Endodermal cell (in vitro differentiated cells): Measurements from ENCODE around the gene CLIP1. TPM values are rescaled to one million over a fixed set of nuclear protein-coding genes. Genes with fewer than 3 reads are reported as not detected.
"Not testable (repeated sequence)": the region's sequence is repeated elsewhere in the genome, so short reads cannot be mapped to it uniquely, and the experiment has no call there.

Experiments used
- DNase-seq: peaks from one replicate; pipeline ENCODE4 v3.0.0-alpha.2; 2017
- H3K27ac ChIP-seq: 2 replicates; pipeline ENCODE4 v1.5.1; 2013; ENCODE audit warnings: mild to moderate bottlenecking, low read depth, low read length, moderate library complexity
- H3K27me3 ChIP-seq: 2 replicates; pipeline ENCODE4 v1.6.1; 2013; ENCODE audit warnings: mild to moderate bottlenecking, low read length, moderate library complexity; ENCODE audit not compliant: insufficient read depth, control insufficient read depth, poor library complexity, severe bottlenecking
- H3K36me3 ChIP-seq: 2 replicates; pipeline ENCODE4 v1.7.0; 2013; ENCODE audit warnings: mild to moderate bottlenecking, low read length, moderate library complexity; ENCODE audit not compliant: control insufficient read depth, insufficient read depth
- H3K4me1 ChIP-seq: one replicate; pipeline ENCODE4 v1.7.0; 2013; ENCODE audit warnings: low read length; ENCODE audit not compliant: control insufficient read depth, insufficient read depth
- H3K4me3 ChIP-seq: 2 replicates; pipeline ENCODE4 v1.5.1; 2013; ENCODE audit warnings: mild to moderate bottlenecking, low read length, moderate library complexity
- H3K9ac ChIP-seq: 2 replicates; pipeline ENCODE4 v1.6.1; 2013; ENCODE audit warnings: mild to moderate bottlenecking, low read length, moderate library complexity; ENCODE audit not compliant: poor library complexity, severe bottlenecking; ENCODE audit errors: extremely low read depth
- H3K9me3 ChIP-seq: 2 replicates; pipeline ENCODE4 v1.6.1; 2013; ENCODE audit warnings: mild to moderate bottlenecking, low read length, moderate library complexity; ENCODE audit not compliant: control insufficient read depth
- H3K27ac Mint-ChIP-seq: 2 replicates; pipeline ENCODE4 v1.8.0; 2020; ENCODE audit warnings: mixed read lengths
- H3K27me3 Mint-ChIP-seq: 2 replicates; pipeline ENCODE4 v1.8.0; 2021; ENCODE audit warnings: mild to moderate bottlenecking, mixed read lengths; ENCODE audit not compliant: insufficient read depth
- H3K36me3 Mint-ChIP-seq: 2 replicates; pipeline ENCODE4 v1.8.0; 2020; ENCODE audit warnings: low read depth, mixed read lengths
- H3K4me1 Mint-ChIP-seq: 2 replicates; pipeline ENCODE4 v1.8.0; 2020; ENCODE audit warnings: mixed read lengths
- H3K4me3 Mint-ChIP-seq: 2 replicates; pipeline ENCODE4 v1.8.0; 2020; ENCODE audit warnings: mild to moderate bottlenecking, moderate library complexity, mixed read lengths
- H3K9me3 Mint-ChIP-seq: 2 replicates; pipeline ENCODE4 v1.8.0; 2020; ENCODE audit warnings: mild to moderate bottlenecking, mixed read lengths
- CTCF ChIP-seq: fragments of 200-600 bp; sonication (generic); conservative IDR thresholded peaks from 2 replicates; pipeline ENCODE4 v1.5.0; 2021; ENCODE audit warnings: antibody characterized with exemption, mild to moderate bottlenecking
- WGBS, 2 experiments: methylation state at CpG; one replicate each; pipeline versions ENCODE4 v1.1.5 to v1.1.7; 2013; ENCODE audit warnings: missing lambda C conversion rate in 2 of 2, mixed read lengths in 1 of 2; ENCODE audit not compliant: insufficient coverage in 1 of 2, insufficient read length in 1 of 2; 5-methylcytosine and 5-hydroxymethylcytosine counted together
- total RNA-seq, 2 donors: library from RNA; stranded (reverse); fragmentation: NEBNext Ultra II Directional in 1 of 2; extraction: Animal tissue kit (Norgen Biotek cat#: 25700) in 1 of 2; gene quantifications; 2 replicates in 1 of 2; 3 replicates in 1 of 2; pipeline ENCODE4 v1.2.1, GENCODE V29; 2021

Gene CLIP1
- total RNA-seq, 2 donors from 2014 or later, result 56.5 to 65.1 TPM

DNA sequence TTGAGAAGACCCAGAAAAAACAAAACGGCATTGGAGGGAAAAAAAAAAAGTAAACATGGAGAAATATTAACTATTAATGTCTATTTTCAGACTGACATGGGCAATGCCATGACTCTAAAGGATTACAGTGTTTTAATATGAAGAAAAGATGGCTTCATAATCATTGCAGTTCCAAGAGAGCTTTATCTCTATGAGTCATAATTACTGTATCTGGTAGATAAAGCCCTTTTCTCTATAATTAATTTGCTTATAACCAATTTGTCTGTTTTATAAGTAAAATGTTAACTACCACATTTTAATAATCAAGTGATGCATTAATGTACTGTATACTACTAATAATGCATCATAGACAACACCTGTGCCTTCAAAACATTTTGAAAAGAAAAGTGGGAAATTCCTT, 59.7 kb downstream of the CLIP1 start:
- no peaks in the 10 kb centered on the region for H3K4me1 ChIP-seq
- H3K9ac ChIP-seq, result no peak overlapping the region
- no peak overlapping the region for H3K27ac ChIP-seq
- H3K4me3 ChIP-seq, result no peak overlapping the region
- Mint-ChIP-seq H3K36me3 (peaks cover 55% of the 10 kb centered on the region), H3K4me1 (peaks cover 8% of the 10 kb centered on the region), H3K9me3 (peaks cover 4% of the 10 kb centered on the region), H3K27ac (no peak overlapping the region), H3K4me3 (no peak overlapping the region), H3K27me3 (no peaks in the 10 kb centered on the region)
- H3K9me3 ChIP-seq, result no peaks in the 10 kb centered on the region
- peaks cover 51% of the 10 kb centered on the region for H3K36me3 ChIP-seq
- H3K27me3 ChIP-seq, result no peaks in the 10 kb centered on the region
- no peak for DNase-seq
- 91 to 100% methylated on average over 1 of the region's 1 CpG for WGBS, 2 experiments
- TF ChIP-seq CTCF, result no peak

DNA sequence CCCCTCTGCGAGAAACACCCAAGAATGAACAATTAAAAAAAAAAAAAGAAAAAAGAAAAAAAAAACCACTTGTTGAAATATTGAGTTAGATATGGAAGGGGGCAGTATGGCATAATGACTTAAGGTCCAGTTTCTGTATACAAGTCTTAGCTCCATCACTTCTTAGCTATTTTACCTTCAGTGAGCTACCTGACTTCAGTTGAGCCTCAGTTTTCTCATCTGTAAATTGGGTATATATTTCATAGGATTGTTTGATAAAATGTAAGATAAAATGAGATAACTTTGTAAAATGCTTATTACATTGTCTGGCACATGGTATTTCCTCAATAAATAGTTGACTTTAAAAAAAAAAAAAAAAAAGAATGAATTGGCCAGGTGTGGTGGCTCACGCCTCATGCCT, 64.1 kb downstream of the CLIP1 start:
- not testable (repeated sequence) for H3K4me1 ChIP-seq, H3K4me3 ChIP-seq, DNase-seq, H3K9ac ChIP-seq, H3K27me3 Mint-ChIP-seq, H3K4me3 Mint-ChIP-seq, H3K9me3 ChIP-seq, H3K4me1 Mint-ChIP-seq, H3K27ac Mint-ChIP-seq, H3K27me3 ChIP-seq, H3K27ac ChIP-seq
- H3K36me3 ChIP-seq, result peaks cover 65% of the 10 kb centered on the region
- WGBS, 2 experiments, result 92% methylated on average over 1 of the region's 2 CpGs; no CpG with 5 or more reads in 1 of the 2 experiments
- Mint-ChIP-seq H3K36me3 (peaks cover 69% of the 10 kb centered on the region), H3K9me3 (peaks cover 13% of the 10 kb centered on the region)

- not testable (repeated sequence) for H3K4me3 Mint-ChIP-seq, H3K4me1 Mint-ChIP-seq, H3K9me3 ChIP-seq, H3K27ac ChIP-seq, H3K27me3 Mint-ChIP-seq, H3K4me1 ChIP-seq, H3K27me3 ChIP-seq, H3K4me3 ChIP-seq, H3K9ac ChIP-seq, H3K27ac Mint-ChIP-seq, DNase-seq
- Mint-ChIP-seq H3K36me3 (peaks cover 69% of the 10 kb centered on the region), H3K9me3 (peaks cover 13% of the 10 kb centered on the region)
- 97% methylated on average over 16 of the region's 32 CpGs; no CpG with 5 or more reads in 1 of the 2 experiments for WGBS, 2 experiments
- H3K36me3 ChIP-seq, result peaks cover 66% of the 10 kb centered on the region
These were observed 64.9 kb downstream of the CLIP1 start for GRCh38 chr12:122357536-122357935.

- H3K36me3 Mint-ChIP-seq, result peaks cover 74% of the 10 kb centered on the region
- H3K27me3 ChIP-seq, H3K27ac Mint-ChIP-seq, H3K9me3 ChIP-seq, DNase-seq, H3K4me3 Mint-ChIP-seq, H3K4me3 ChIP-seq, H3K4me1 ChIP-seq, H3K27ac ChIP-seq, H3K27me3 Mint-ChIP-seq, H3K9ac ChIP-seq, H3K4me1 Mint-ChIP-seq: not testable (repeated sequence)
- peaks cover 71% of the 10 kb centered on the region for H3K36me3 ChIP-seq
- peaks cover 13% of the 10 kb centered on the region for H3K9me3 Mint-ChIP-seq
- WGBS, 2 experiments, result 74 to 94% methylated on average over 3 to 15 of the region's 27 CpGs
These were observed 65.5 kb downstream of the CLIP1 start for GRCh38 chr12:122356991-122357390.
